NCI-H1105 (cell line): ENCODE data around the gene GEMIN2.
"Not testable (repeated sequence)": the region's sequence is repeated elsewhere in the genome, so short reads cannot be mapped to it uniquely, and the experiment has no call there.

Source experiments
- DNase-seq: peaks from one replicate; lab custom pipeline; 2025; lab: John Stamatoyannopoulos, UW

Gene GEMIN2

GRCh38 chr14:39114073-39114838, at the start of gene GEMIN2:
Gene GEMIN2, plus strand, starts transcription at chr14:39114323. Its CDS starts 16 bp downstream, at chr14:39114339.
- DNase-seq: peak; percentile 95

GRCh38 chr14:39069169-39069805, 44.8 kb upstream of the GEMIN2 start:
- not testable (repeated sequence) for DNase-seq

GRCh38 chr14:39069923-39070322, 44.2 kb upstream of the GEMIN2 start:
- DNase-seq: no peak

GRCh38 chr14:39071096-39071495, 43.0 kb upstream of the GEMIN2 start:
- DNase-seq: no peak

GRCh38 chr14:39080886-39081285, 33.2 kb upstream of the GEMIN2 start:
- no peak for DNase-seq

GRCh38 chr14:39083127-39083526, 31.0 kb upstream of the GEMIN2 start:
- no peak for DNase-seq

- DNase-seq: no peak
Measured at GRCh38 chr14:39085933-39086332, 28.2 kb upstream of the GEMIN2 start.

- DNase-seq: no peak
Measured at GRCh38 chr14:39087493-39087892, 26.6 kb upstream of the GEMIN2 start.

GRCh38 chr14:39090548-39091111, 23.5 kb upstream of the GEMIN2 start:
- no peak for DNase-seq

- no peak for DNase-seq
Measured at GRCh38 chr14:39091716-39092115, 22.4 kb upstream of the GEMIN2 start.

GRCh38 chr14:39094515-39094914, 19.6 kb upstream of the GEMIN2 start:
- no peak for DNase-seq

- DNase-seq: no peak
Measured at GRCh38 chr14:39097159-39097558, 17.0 kb upstream of the GEMIN2 start.

- not testable (repeated sequence) for DNase-seq
Measured at GRCh38 chr14:39099215-39099614, 14.9 kb upstream of the GEMIN2 start.

- DNase-seq: no peak
Measured at GRCh38 chr14:39099748-39100147, 14.4 kb upstream of the GEMIN2 start.

- no peak for DNase-seq
Measured at GRCh38 chr14:39102265-39102968, 11.7 kb upstream of the GEMIN2 start.

- DNase-seq: peak; percentile 86
Measured at GRCh38 chr14:39102969-39103957, 10.9 kb upstream of the GEMIN2 start, which contains the start of gene SEC23A. Gene SEC23A, minus strand, starts transcription at chr14:39103235. Its CDS starts 7,117 bp downstream, at chr14:39096118.

- DNase-seq: not testable (repeated sequence)
Measured at GRCh38 chr14:39104078-39104801, 9.9 kb upstream of the GEMIN2 start.

- DNase-seq: peak; percentile 38
Measured at GRCh38 chr14:39107591-39107996, 6.5 kb upstream of the GEMIN2 start.

GRCh38 chr14:39108791-39109190, 5.3 kb upstream of the GEMIN2 start:
- no peak for DNase-seq

GRCh38 chr14:39109893-39110715, 4.0 kb upstream of the GEMIN2 start:
- DNase-seq: no peak
